Upper lobe of left lung (tissue), 6 donors: ENCODE results near the gene CEP162. TPM values are rescaled to one million over a fixed set of nuclear protein-coding genes. Genes with fewer than 3 reads are reported as not detected.
"Not testable (repeated sequence)": the region's sequence is repeated elsewhere in the genome, so short reads cannot be mapped to it uniquely, and the experiment has no call there.

Experiments used
- ATAC-seq, 2 donors: fragments of 200-7000 bp; cut with Tn5 transposase; one replicate each; pipeline ENCODE4 v1.9.1; 2022; ENCODE audit warnings: mild to moderate bottlenecking in 2 of 2, moderate library complexity in 2 of 2; ENCODE audit not compliant: low FRiP score in 2 of 2
- DNase-seq, 2 donors: peaks; one replicate each; pipeline ENCODE4 v3.0.0-alpha.2; 2019 to 2020
- H3K27ac ChIP-seq, 4 donors: fragments of 200-600 bp; sonication (generic); one replicate each; pipeline ENCODE4 v1.5.1; 2016 to 2019
- H3K27me3 ChIP-seq, 4 donors: fragments of 200-600 bp; sonication (generic); one replicate each; pipeline ENCODE4 v1.5.1; 2017 to 2019
- H3K36me3 ChIP-seq, 4 donors: fragments of 200-600 bp; sonication (generic); one replicate each; pipeline ENCODE4 v1.5.1; 2016 to 2019
- H3K4me1 ChIP-seq, 4 donors: fragments of 200-600 bp; sonication (generic); one replicate each; pipeline ENCODE4 v1.5.1; 2018 to 2019
- H3K4me3 ChIP-seq, 4 donors: fragments of 200-600 bp; sonication (generic); one replicate each; pipeline ENCODE4 v1.5.1; 2017 to 2019; ENCODE audit warnings: mild to moderate bottlenecking in 2 of 4, moderate library complexity in 1 of 4
- H3K9me3 ChIP-seq, 4 donors: fragments of 200-600 bp; sonication (generic); one replicate each; pipeline ENCODE4 v1.5.1; 2018 to 2019
- EP300 ChIP-seq, 4 donors: sonication (generic); formaldehyde crosslinking; IDR thresholded peaks; one replicate each; pipeline ENCODE4 v1.5.1; 2017; ENCODE audit warnings: antibody characterized with exemption in 4 of 4, control low read depth in 2 of 4
- POLR2A ChIP-seq, 4 donors: fragments of 450-650 bp; IDR thresholded peaks; one replicate each; pipeline ENCODE4 v1.5.1; 2016 to 2017; ENCODE audit warnings: antibody characterized with exemption in 4 of 4, mild to moderate bottlenecking in 2 of 4
- POLR2AphosphoS5 ChIP-seq, 2 donors: sonication (generic); formaldehyde crosslinking; IDR thresholded peaks; one replicate each; pipeline ENCODE4 v1.5.1; 2017; ENCODE audit warnings: antibody characterized with exemption in 2 of 2
- WGBS, 2 donors: methylation state at CpG; one replicate each; pipeline ENCODE4 v1.1.5; 2017 to 2018; 5-methylcytosine and 5-hydroxymethylcytosine counted together
- total RNA-seq, 6 donors: library from RNA; depleted of rRNA in 4 of 6; stranded (reverse); fragments of >200 nt in 4 of 6; gene quantifications; one replicate each; pipeline versions ENCODE4 v1.1.0 to v1.2.1, GENCODE V29; 2016 to 2021
- TF ChIP-seq, protein P1 (sequence below), 6 experiments: fragments of 450-650 bp in 4 of 6; fragments of 200-600 bp in 2 of 6; sonication (generic) in 2 of 6; IDR thresholded peaks; one replicate each; pipeline ENCODE4 v1.5.1; 2016 to 2019; ENCODE audit warnings: antibody characterized with exemption in 6 of 6
- donor health status: DM: no; HTN: no; CAD: no; lungs with moderate emphysema.
- donor health status: DM: no; HTN: yes; CAD: no; lungs with severe emphysema.

Gene CEP162
- total RNA-seq, 6 donors from 2014 or later = 4.6 to 27.6 (median 11.4) TPM

DNA sequence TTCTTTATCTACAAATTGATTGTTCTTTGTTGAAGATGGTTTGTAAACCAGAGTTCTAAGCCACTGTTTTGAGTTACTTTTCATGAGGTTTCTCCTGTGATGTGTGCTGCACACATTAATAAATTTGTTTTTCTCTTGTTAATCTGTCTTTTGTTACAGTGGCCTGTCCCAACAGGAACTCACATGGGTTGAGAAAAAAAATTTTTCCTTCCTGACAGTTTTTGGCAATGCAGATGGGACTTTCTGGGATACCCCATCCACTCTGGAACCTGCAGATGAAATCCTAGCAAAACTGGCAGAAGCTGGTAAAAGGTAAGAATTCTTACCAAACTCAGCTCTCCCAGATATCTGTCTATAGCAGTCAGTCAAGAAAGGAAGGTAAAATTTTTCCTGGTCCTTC is 88.1 kb downstream of the CEP162 start:
- no peak for TF ChIP-seq EP300 (IDR thresholded peaks at IDR 0.05)
- no peak for ATAC-seq
- no peaks in the 10 kb centered on the region for H3K4me1 ChIP-seq
- H3K4me3 ChIP-seq = no peak overlapping the region
- H3K36me3 ChIP-seq = peaks cover 0 to 40% (median 4%) of the 10 kb centered on the region in 4 donors
- H3K9me3 ChIP-seq = no peaks in the 10 kb centered on the region
- no peak overlapping the region for H3K27ac ChIP-seq
- no peaks in the 10 kb centered on the region for H3K27me3 ChIP-seq
- no peak for DNase-seq

DNA sequence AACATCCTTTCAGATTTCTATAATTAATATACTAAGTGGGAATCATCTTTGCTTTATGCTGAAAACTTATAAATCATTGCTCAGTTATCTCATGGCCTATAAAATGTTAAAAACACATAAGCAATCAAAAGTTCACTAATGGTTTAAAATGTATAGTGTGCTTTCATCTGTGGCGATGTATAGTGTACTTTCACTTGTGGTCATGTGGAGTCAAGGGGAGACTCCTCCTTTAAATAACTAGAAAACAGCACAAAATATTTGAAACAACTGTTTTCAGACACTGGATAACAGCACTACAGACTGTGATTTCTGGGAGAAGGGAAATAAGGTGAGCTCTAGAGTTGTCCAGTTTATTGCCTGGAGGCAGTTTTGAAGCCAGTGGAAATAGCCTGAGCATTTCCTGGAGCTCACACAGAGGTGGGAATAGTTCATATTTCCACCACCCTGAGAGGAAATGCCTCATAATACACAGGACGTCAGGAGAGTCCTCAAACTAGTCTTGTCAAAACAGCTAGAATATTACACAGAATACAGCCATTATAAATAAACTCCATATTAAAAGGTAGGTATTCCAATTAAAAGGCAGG is 89.4 kb downstream of the CEP162 start:
- peaks cover 0 to 46% (median 8%) of the 10 kb centered on the region in 4 donors for H3K36me3 ChIP-seq
- DNase-seq (no peak), ATAC-seq (no peak)
- TF ChIP-seq EP300 (IDR thresholded peaks at IDR 0.05) = no peak
- no peaks in the 10 kb centered on the region for H3K27me3 ChIP-seq
- H3K4me1 ChIP-seq = no peaks in the 10 kb centered on the region
- no peak overlapping the region for H3K4me3 ChIP-seq
- no peak overlapping the region for H3K27ac ChIP-seq
- no peaks in the 10 kb centered on the region for H3K9me3 ChIP-seq
- 62 to 80% methylated on average over 2 of the region's 2 CpGs for WGBS, 2 donors

DNA sequence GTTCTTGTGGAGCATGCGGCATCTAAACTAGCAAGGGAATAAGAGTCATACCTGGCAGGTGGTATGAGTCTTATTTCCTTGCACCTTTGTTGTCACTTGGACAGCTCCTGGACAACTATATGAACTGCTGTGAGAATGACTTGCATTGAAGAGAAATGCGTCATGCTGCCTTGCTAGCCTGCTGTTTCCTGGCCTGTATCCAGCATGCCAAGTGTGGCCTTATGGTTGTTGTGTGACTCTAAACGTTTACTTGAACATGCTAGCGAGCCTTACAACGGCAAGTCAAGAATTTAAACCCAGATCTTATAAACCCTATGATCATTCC is 90.4 kb downstream of the CEP162 start:
- no peak for ATAC-seq
- Histone ChIP-seq H3K9me3 (no peaks in the 10 kb centered on the region), H3K27me3 (no peaks in the 10 kb centered on the region), H3K4me1 (no peaks in the 10 kb centered on the region), H3K27ac (no peak overlapping the region), H3K4me3 (no peak overlapping the region), H3K36me3 (peaks cover 0 to 46% (median 8%) of the 10 kb centered on the region in 4 donors)
- TF ChIP-seq POLR2AphosphoS5 (IDR thresholded peaks at IDR 0.05) (no peak), EP300 (IDR thresholded peaks at IDR 0.05) (no peak), POLR2A (IDR thresholded peaks at IDR 0.05) (no peak)
- TF ChIP-seq, protein P1, sequence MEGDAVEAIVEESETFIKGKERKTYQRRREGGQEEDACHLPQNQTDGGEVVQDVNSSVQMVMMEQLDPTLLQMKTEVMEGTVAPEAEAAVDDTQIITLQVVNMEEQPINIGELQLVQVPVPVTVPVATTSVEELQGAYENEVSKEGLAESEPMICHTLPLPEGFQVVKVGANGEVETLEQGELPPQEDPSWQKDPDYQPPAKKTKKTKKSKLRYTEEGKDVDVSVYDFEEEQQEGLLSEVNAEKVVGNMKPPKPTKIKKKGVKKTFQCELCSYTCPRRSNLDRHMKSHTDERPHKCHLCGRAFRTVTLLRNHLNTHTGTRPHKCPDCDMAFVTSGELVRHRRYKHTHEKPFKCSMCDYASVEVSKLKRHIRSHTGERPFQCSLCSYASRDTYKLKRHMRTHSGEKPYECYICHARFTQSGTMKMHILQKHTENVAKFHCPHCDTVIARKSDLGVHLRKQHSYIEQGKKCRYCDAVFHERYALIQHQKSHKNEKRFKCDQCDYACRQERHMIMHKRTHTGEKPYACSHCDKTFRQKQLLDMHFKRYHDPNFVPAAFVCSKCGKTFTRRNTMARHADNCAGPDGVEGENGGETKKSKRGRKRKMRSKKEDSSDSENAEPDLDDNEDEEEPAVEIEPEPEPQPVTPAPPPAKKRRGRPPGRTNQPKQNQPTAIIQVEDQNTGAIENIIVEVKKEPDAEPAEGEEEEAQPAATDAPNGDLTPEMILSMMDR (IDR thresholded peaks at IDR 0.05) = no peak
- WGBS, 2 donors = 89% methylated on average over 5 of the region's 5 CpGs
- DNase-seq = no peak

DNA sequence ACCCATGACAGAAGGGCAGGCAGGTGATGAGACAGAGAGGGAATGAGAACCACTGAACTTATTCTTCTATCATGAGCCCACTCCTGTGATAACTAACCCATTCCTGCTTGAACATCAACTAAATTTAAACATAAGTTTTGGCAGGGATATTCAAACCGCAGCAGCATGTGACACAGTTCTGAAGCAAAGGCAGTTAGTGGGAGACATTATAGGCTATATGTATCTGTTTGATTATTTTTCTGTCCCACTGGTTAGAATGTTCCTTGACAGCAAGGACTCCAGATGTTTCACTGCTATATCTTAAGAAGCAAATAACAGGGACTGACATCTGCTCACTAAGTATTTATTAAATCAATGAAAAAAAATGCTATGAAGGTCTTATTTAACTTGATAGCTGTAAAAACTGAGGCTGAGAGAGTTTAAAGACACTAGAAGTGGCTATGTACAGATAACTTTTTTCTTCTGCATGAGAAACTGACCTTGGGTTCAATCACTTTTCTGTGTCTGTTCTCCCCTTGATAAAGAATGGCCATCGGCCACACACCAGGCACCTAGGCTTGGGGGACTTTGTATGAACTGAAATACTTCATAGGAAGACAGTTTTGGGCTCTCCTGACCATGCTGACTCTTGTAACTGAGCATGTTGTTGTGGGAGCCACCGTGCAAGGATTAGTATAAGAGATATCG is 90.9 kb downstream of the CEP162 start:
- TF ChIP-seq POLR2AphosphoS5 (IDR thresholded peaks at IDR 0.05) (no peak), POLR2A (IDR thresholded peaks at IDR 0.05) (no peak), EP300 (IDR thresholded peaks at IDR 0.05) (no peak)
- TF ChIP-seq, protein P1 (IDR thresholded peaks at IDR 0.05) = no peak
- DNase-seq (no peak), ATAC-seq (no peak)
- H3K27ac ChIP-seq = no peak overlapping the region
- no peak overlapping the region for H3K4me3 ChIP-seq
- 96 to 98% methylated on average over 4 of the region's 4 CpGs for WGBS, 2 donors
- H3K4me1 ChIP-seq = no peaks in the 10 kb centered on the region
- no peaks in the 10 kb centered on the region for H3K27me3 ChIP-seq
- no peaks in the 10 kb centered on the region for H3K9me3 ChIP-seq
- peaks cover 0 to 43% (median 8%) of the 10 kb centered on the region in 4 donors for H3K36me3 ChIP-seq

DNA sequence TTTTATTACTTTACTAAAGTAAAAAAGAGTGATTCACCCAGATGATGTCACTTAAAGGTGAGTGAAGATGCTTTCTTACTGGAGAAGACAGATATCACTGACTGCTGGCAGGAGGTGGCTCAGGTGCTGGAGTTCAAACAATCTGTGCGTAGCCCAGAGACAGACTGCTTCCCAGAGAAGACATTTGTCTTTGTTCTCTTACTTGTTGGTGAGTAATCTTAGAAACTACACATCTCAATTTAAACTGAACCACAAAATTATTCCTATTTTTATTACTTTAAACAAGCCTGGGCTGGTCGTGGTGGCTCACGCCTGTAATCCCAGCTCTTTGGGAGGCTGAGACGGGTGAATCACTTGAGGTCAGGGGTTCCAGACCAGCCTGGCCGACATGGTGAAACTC is 92.2 kb downstream of the CEP162 start:
- WGBS, 2 donors = 94 to 97% methylated on average over 5 of the region's 5 CpGs
- Histone ChIP-seq H3K27ac (no peak overlapping the region), H3K9me3 (no peaks in the 10 kb centered on the region), H3K4me1 (no peaks in the 10 kb centered on the region), H3K36me3 (peaks cover 0 to 38% (median 8%) of the 10 kb centered on the region in 4 donors), H3K27me3 (no peaks in the 10 kb centered on the region), H3K4me3 (no peak overlapping the region)
- ATAC-seq (no peak), DNase-seq (no peak)
- TF ChIP-seq POLR2AphosphoS5 (IDR thresholded peaks at IDR 0.05) (no peak), POLR2A (IDR thresholded peaks at IDR 0.05) (no peak), EP300 (IDR thresholded peaks at IDR 0.05) (no peak)
- TF ChIP-seq, protein P1 (IDR thresholded peaks at IDR 0.05) = no peak

DNA sequence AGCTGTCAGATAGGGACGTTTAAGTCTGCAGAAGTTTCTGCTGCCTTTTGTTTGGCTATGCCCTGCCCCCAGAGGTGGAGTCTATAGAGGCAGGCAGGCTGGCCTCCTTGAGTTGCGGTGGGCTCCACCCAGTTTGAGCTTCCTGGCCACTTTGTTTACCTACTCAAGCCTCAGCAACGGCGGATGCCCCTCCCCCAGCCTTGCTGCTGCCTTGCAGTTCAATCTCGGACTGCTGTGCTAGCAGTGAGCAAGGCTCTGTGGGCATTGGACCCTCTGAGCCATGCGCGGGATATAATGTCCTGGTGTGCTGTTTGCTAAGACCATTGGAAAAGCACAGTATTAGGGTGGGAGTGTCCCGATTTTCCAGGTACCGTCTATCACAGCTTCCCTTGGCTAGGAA is 94.1 kb downstream of the CEP162 start:
- not testable (repeated sequence) for ATAC-seq, H3K4me3 ChIP-seq, H3K9me3 ChIP-seq, H3K27ac ChIP-seq, H3K4me1 ChIP-seq, H3K27me3 ChIP-seq
- peak in 1 of 2 donors; percentile 18 for DNase-seq
- H3K36me3 ChIP-seq = peaks cover 0 to 29% (median 8%) of the 10 kb centered on the region in 4 donors
- WGBS, 2 donors = 96 to 100% methylated on average over 2 to 9 of the region's 9 CpGs

DNA sequence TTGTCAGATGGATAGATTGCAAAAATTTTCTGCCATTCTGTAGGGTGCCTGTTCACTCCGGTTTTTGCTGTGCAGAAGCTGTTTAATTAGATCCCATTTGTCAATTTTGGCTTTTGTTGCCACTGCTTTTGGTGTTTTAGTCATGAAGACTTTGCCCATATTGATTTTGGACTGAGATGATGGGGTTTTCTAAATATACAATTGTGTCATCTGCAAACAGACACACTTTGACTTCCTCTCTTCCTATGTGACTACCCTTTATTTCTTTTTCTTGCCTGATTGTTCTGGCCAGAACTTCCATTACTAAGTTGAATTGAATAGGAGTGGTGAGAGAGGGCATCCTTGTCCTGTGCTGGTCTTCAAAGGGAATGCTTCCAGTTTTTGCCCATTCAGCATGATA is 97.9 kb downstream of the CEP162 start:
- not testable (repeated sequence) for H3K4me1 ChIP-seq, H3K27ac ChIP-seq, DNase-seq, H3K9me3 ChIP-seq, H3K27me3 ChIP-seq, H3K4me3 ChIP-seq, ATAC-seq
- 97 to 100% methylated on average over 1 of the region's 1 CpG for WGBS, 2 donors
- peaks cover 4 to 22% (median 9%) of the 10 kb centered on the region in 4 donors for H3K36me3 ChIP-seq
